Caco-2 (cell line): ENCODE data around the gene ADAMTSL1. TPM values are rescaled to one million over a fixed set of nuclear protein-coding genes. Genes with fewer than 3 reads are reported as not detected.

ENCODE experiments used
- BruUV-seq: library from RNA; stranded (reverse); fragments of 400-500 nt; replicated peaks from 2 replicates; lab custom pipeline; 2021; lab: Mats Ljungman, UMichigan
- CTCF ChIA-PET: fragments of 300-600 bp; sonication (Branson Sonifier 250); formaldehyde crosslinking; loops from one replicate; lab custom pipeline; 2022; ENCODE audit warnings: antibody characterized with exemption; lab: Charles Lee
- POLR2A ChIA-PET: fragments of 300-600 bp; sonication (Branson Sonifier 250); formaldehyde crosslinking; loops from one replicate; lab custom pipeline; 2022; ENCODE audit warnings: antibody characterized with exemption; lab: Charles Lee
- DNase-seq, 2 experiments: peaks; one replicate each; pipeline versions ENCODE4 v3.0.0 to v3.0.0-alpha.2; 2020 to 2022
- H3K27me3 ChIP-seq: replicated peaks from 2 replicates; pipeline ENCODE4 v1.6.0; 2011; ENCODE audit warnings: low read length; ENCODE audit not compliant: control insufficient read depth, insufficient read depth
- H3K36me3 ChIP-seq: 2 replicates; pipeline ENCODE4 v1.5.1; 2011; ENCODE audit warnings: low read length; ENCODE audit not compliant: control insufficient read depth, insufficient read depth
- H3K4me1 ChIP-seq: fragments of 250-450 bp; sonication (Bioruptor Pico); 2 replicates; pipeline ENCODE4 v1.5.1; 2020; ENCODE audit warnings: mild to moderate bottlenecking
- H3K4me3 ChIP-seq: 2 replicates; pipeline ENCODE4 v1.5.1; 2011; ENCODE audit warnings: low read depth, mild to moderate bottlenecking, control low read depth, low read length
- H3K9me3 ChIP-seq: fragments of 250-450 bp; sonication (Bioruptor Pico); 2 replicates; pipeline ENCODE4 v1.5.1; 2020; ENCODE audit warnings: mild to moderate bottlenecking, moderate library complexity
- H3K27ac Mint-ChIP-seq: one replicate; pipeline ENCODE4 v1.8.0; 2022; ENCODE audit warnings: mixed read lengths; ENCODE audit not compliant: unreplicated experiment
- H3K27me3 Mint-ChIP-seq: one replicate; pipeline ENCODE4 v1.8.0; 2022; ENCODE audit warnings: mixed read lengths; ENCODE audit not compliant: insufficient read depth, unreplicated experiment
- H3K36me3 Mint-ChIP-seq: one replicate; pipeline ENCODE4 v1.8.0; 2022; ENCODE audit warnings: mild to moderate bottlenecking, mixed read lengths; ENCODE audit not compliant: insufficient read depth, unreplicated experiment
- H3K4me1 Mint-ChIP-seq: one replicate; pipeline ENCODE4 v1.8.0; 2022; ENCODE audit warnings: low read depth, mixed read lengths; ENCODE audit not compliant: unreplicated experiment
- H3K4me3 Mint-ChIP-seq: one replicate; pipeline ENCODE4 v1.8.0; 2022; ENCODE audit warnings: mild to moderate bottlenecking, moderate library complexity, mixed read lengths; ENCODE audit not compliant: unreplicated experiment
- H3K9me3 Mint-ChIP-seq: one replicate; pipeline ENCODE4 v1.8.0; 2022; ENCODE audit warnings: mixed read lengths; ENCODE audit not compliant: unreplicated experiment
- intact Hi-C: fragments of 100-400 bp; cut with micrococcal nuclease; formaldehyde crosslinking; loops from one replicate; pipeline ENCODE4 v1.10.0; 2022; ENCODE audit not compliant: unreplicated experiment
- total RNA-seq: library from RNA; stranded (reverse); gene quantifications from 2 replicates; pipeline ENCODE4 v1.2.3, GENCODE V29; 2022
- TF ChIP-seq, protein P1 (sequence below), 2 experiments: fragments of 200-600 bp in 1 of 2; IDR thresholded peaks; 1 replicate in 1 of 2; 2 replicates in 1 of 2; pipeline versions ENCODE4 v1.5.1 to v1.8.0; 2011 to 2022; ENCODE audit warnings: antibody characterized with exemption in 1 of 2, control low read depth in 1 of 2, inconsistent platforms in 1 of 2, low read depth in 1 of 2, low read length in 1 of 2, mild to moderate bottlenecking in 1 of 2, moderate library complexity in 1 of 2; ENCODE audit not compliant: insufficient read depth in 1 of 2, severe bottlenecking in 1 of 2, unreplicated experiment in 1 of 2

Gene ADAMTSL1
- total RNA-seq, 1 experiment from 2014 or later = not detected

DNA sequence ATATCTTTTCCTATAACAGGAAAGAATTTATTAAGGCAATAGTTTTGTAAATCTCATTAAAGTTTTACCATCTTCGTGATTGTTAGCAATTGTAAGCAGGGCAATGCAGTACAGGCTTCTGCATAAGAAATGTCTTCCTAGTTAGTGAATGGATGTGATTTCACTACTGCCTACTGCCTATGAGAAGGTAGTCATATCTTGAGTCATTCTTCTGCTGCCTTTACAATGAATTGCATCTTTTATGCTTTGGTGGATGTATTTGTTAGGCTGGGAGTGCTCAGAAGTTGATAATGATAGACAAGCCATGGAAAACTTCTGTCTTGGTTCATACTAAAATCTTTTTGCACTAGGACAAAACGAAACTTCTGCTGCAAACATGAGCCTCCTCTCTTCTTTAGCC is 128.0 kb downstream of the ADAMTSL1 start:
- DNase-seq = no peak
- no peaks in the 10 kb centered on the region for H3K9me3 Mint-ChIP-seq
- intact Hi-C loops = no loop called here

GRCh38 chr9:18604767-18605730 is 131.1 kb downstream of the ADAMTSL1 start:
- no TSS peak for BruUV-seq
- Histone ChIP-seq H3K27me3 (no peaks in the 10 kb centered on the region), H3K4me1 (no peaks in the 10 kb centered on the region), H3K9me3 (no peaks in the 10 kb centered on the region), H3K36me3 (no peaks in the 10 kb centered on the region), H3K4me3 (no peak overlapping the region)
- TF ChIP-seq, protein P1, sequence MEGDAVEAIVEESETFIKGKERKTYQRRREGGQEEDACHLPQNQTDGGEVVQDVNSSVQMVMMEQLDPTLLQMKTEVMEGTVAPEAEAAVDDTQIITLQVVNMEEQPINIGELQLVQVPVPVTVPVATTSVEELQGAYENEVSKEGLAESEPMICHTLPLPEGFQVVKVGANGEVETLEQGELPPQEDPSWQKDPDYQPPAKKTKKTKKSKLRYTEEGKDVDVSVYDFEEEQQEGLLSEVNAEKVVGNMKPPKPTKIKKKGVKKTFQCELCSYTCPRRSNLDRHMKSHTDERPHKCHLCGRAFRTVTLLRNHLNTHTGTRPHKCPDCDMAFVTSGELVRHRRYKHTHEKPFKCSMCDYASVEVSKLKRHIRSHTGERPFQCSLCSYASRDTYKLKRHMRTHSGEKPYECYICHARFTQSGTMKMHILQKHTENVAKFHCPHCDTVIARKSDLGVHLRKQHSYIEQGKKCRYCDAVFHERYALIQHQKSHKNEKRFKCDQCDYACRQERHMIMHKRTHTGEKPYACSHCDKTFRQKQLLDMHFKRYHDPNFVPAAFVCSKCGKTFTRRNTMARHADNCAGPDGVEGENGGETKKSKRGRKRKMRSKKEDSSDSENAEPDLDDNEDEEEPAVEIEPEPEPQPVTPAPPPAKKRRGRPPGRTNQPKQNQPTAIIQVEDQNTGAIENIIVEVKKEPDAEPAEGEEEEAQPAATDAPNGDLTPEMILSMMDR (IDR thresholded peaks at IDR 0.05; ENCODE audit: insufficient read depth in 1 of 2, low read depth in 1 of 2, low read length in 1 of 2, severe bottlenecking in 1 of 2, unreplicated experiment in 1 of 2) = no peak
- Mint-ChIP-seq H3K27me3 (no peaks in the 10 kb centered on the region), H3K4me1 (no peaks in the 10 kb centered on the region), H3K27ac (no peak overlapping the region), H3K9me3 (no peaks in the 10 kb centered on the region), H3K4me3 (no peak overlapping the region), H3K36me3 (no peaks in the 10 kb centered on the region)
- CTCF ChIA-PET = no interaction called here
- intact Hi-C loops = no loop called here
- DNase-seq = no peak
- POLR2A ChIA-PET = no interaction called here

More for the DNA sequence above, 128.0 kb downstream of the ADAMTSL1 start:
- no peak overlapping the region for H3K27ac Mint-ChIP-seq
- Histone ChIP-seq H3K27me3 (no peaks in the 10 kb centered on the region), H3K9me3 (no peaks in the 10 kb centered on the region), H3K4me3 (no peak overlapping the region), H3K36me3 (no peaks in the 10 kb centered on the region), H3K4me1 (no peaks in the 10 kb centered on the region)
- H3K4me1 Mint-ChIP-seq = no peaks in the 10 kb centered on the region
- no peaks in the 10 kb centered on the region for H3K36me3 Mint-ChIP-seq
- POLR2A ChIA-PET = no interaction called here
- TF ChIP-seq, protein P1 (IDR thresholded peaks at IDR 0.05; ENCODE audit: insufficient read depth in 1 of 2, low read depth in 1 of 2, low read length in 1 of 2, severe bottlenecking in 1 of 2, unreplicated experiment in 1 of 2) = no peak
- H3K4me3 Mint-ChIP-seq = no peak overlapping the region
- no TSS peak for BruUV-seq
- CTCF ChIA-PET = no interaction called here
- H3K27me3 Mint-ChIP-seq = no peaks in the 10 kb centered on the region

DNA sequence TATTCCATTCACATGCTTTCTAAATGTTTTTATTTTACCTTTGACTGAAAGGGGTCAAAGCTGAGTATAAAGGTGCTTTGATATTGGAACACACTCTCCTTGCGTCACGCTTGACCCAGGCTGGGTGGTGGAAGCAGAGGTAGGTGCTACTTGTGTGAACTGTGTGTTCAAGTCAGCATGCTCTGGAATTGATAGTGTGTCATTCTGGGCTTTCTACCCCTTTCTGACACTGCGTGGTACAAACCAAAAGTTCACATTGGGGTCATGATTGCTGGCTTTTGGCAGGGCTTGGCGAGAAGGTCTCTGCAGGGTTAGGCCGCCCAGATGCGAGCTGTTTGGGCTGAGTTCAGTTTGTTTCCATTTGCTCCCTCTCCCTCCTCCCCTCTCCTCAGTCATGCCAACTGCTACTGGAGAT is 131.8 kb downstream of the ADAMTSL1 start:
- Mint-ChIP-seq H3K36me3 (no peaks in the 10 kb centered on the region), H3K9me3 (no peaks in the 10 kb centered on the region), H3K4me1 (no peaks in the 10 kb centered on the region), H3K27ac (no peak overlapping the region), H3K27me3 (no peaks in the 10 kb centered on the region), H3K4me3 (no peak overlapping the region)
- no peaks in the 10 kb centered on the region for H3K27me3 ChIP-seq
- intact Hi-C loops = no loop called here
- H3K4me1 ChIP-seq = no peaks in the 10 kb centered on the region
- TF ChIP-seq, protein P1 (IDR thresholded peaks at IDR 0.05; ENCODE audit: insufficient read depth in 1 of 2, low read depth in 1 of 2, low read length in 1 of 2, severe bottlenecking in 1 of 2, unreplicated experiment in 1 of 2) = no peak
- no TSS peak for BruUV-seq
- H3K36me3 ChIP-seq = no peaks in the 10 kb centered on the region
- ChIA-PET CTCF (interaction anchor here (0.7 kb wide), 1 partner anchor 61 kb away, joined by 3 read pairs; no protein-coding TSS in a partner anchor), POLR2A (no interaction called here)
- DNase-seq = no peak
- H3K4me3 ChIP-seq = no peak overlapping the region
- no peaks in the 10 kb centered on the region for H3K9me3 ChIP-seq
